ENCODE measurements around the gene C21orf91. TPM values are rescaled to one million over a fixed set of nuclear protein-coding genes. Genes with fewer than 3 reads are reported as not detected.

C21orf91 gene
- total and polyA plus RNA-seq, 9 of the 15 experiments (the other 6 are each of a cell fraction or from before 2014, with no cell fraction given), result 3.9 to 14.1 (median 12.1) TPM

- TF ChIP-seq, protein P1, sequence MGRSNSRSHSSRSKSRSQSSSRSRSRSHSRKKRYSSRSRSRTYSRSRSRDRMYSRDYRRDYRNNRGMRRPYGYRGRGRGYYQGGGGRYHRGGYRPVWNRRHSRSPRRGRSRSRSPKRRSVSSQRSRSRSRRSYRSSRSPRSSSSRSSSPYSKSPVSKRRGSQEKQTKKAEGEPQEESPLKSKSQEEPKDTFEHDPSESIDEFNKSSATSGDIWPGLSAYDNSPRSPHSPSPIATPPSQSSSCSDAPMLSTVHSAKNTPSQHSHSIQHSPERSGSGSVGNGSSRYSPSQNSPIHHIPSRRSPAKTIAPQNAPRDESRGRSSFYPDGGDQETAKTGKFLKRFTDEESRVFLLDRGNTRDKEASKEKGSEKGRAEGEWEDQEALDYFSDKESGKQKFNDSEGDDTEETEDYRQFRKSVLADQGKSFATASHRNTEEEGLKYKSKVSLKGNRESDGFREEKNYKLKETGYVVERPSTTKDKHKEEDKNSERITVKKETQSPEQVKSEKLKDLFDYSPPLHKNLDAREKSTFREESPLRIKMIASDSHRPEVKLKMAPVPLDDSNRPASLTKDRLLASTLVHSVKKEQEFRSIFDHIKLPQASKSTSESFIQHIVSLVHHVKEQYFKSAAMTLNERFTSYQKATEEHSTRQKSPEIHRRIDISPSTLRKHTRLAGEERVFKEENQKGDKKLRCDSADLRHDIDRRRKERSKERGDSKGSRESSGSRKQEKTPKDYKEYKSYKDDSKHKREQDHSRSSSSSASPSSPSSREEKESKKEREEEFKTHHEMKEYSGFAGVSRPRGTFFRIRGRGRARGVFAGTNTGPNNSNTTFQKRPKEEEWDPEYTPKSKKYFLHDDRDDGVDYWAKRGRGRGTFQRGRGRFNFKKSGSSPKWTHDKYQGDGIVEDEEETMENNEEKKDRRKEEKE (IDR thresholded peaks at IDR 0.05; ENCODE audit: borderline replicate concordance in 1 of 2, control insufficient read depth in 1 of 2, low read depth in 2 of 2, low read length in 1 of 2), result no peak
- no peak for TF ChIP-seq CREBBP (IDR thresholded peaks at IDR 0.05; ENCODE audit: low read depth, low read length)
Measured at GRCh38 chr21:17796037-17796403, 23.1 kb downstream of the C21orf91 start (continued).

DNA sequence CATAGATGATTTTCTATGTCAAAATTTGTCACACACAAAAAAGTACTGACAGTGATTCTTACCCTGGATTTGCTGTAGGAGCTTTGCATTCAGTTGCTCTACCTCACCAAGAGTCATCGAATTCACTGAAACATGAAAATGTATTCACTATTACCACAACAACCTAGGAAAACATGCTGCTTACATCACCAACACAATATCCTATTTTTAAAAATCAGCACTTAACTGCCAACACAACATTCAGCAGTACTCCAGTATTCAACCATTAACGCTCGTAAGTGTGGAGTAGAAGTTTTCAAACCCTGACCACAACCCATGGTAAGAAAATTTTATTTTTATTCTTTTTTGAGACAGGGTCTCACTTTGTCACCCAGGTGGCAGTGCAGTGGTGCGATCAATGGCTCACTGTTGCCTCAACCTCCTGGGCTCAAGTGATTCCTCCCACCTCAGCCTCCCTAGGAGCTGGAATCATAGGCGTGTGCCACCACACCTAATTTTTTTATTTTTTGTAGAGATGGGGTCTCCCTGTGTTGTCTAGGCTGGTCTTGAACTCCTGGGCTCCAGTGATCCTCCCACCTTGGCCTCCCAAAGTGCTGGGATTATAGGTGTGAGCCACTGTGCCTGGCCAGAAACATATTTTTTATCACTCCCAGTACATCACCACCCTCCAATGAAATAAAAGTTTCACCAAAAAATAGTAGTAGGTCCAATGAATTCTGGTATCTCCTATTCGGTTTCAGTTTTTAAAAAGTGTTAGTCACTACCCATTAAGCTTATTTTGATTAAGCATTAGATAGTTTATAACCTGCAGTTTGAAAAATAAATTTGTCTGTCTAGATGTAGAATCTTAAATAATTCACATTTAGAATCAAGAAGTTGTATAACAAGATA lies 23.8 kb downstream of the C21orf91 start:
- ChIA-PET POLR2A (no interaction called here), CTCF (ENCODE audit: low intra/inter-chr PET ratio) (no interaction called here)
- H3K27ac ChIP-seq (ENCODE audit: extremely low read depth, low read depth, low read length), result no peak overlapping the region
- no peak overlapping the region for H3K4me2 ChIP-seq (ENCODE audit: insufficient read depth, low read length)
- BruUV-seq (replicated peaks), result no TSS peak
- WGBS (ENCODE audit: insufficient coverage, low coverage, missing lambda C conversion rate), result 94% methylated on average over 6 of the region's 6 CpGs
- no peaks in the 10 kb centered on the region for H3K9me3 ChIP-seq (replicated peaks; ENCODE audit: control insufficient read depth, insufficient read depth, low read depth, low read length)
- no peaks in the 10 kb centered on the region for H3K27me3 ChIP-seq (ENCODE audit: control insufficient read depth in 2 of 2, insufficient read depth in 2 of 2, low read length in 2 of 2)
- H3K9ac ChIP-seq (ENCODE audit: insufficient read depth in 1 of 2, low read depth in 2 of 2, low read length in 2 of 2), result no peak overlapping the region
- ATAC-seq (no peak), FAIRE-seq (no peak), DNase-seq (ENCODE audit: extremely low read depth in 1 of 4, low spot score in 3 of 4) (no peak)
- H4K20me1 ChIP-seq (replicated peaks; ENCODE audit: control insufficient read depth, insufficient read depth, low read length), result no peaks in the 10 kb centered on the region
- H2AFZ ChIP-seq (ENCODE audit: low read depth, low read length), result no peak overlapping the region
- in situ Hi-C loops (cut with MboI) (no loop called here), intact Hi-C loops (cut with micrococcal nuclease) (no loop called here)
- H3K79me2 ChIP-seq (ENCODE audit: control insufficient read depth, insufficient read depth, low read length), result peaks cover 5% of the 10 kb centered on the region; the same call in 1 of the 3 replicates
- peaks cover 54% of the 10 kb centered on the region; the same call in 2 of the 3 replicates for H3K36me3 ChIP-seq (ENCODE audit: control insufficient read depth, insufficient read depth, low read length)
- H3K4me1 ChIP-seq (replicated peaks in 1 of 2; ENCODE audit: control insufficient read depth in 2 of 2, insufficient read depth in 2 of 2, low read length in 2 of 2), result no peaks in the 10 kb centered on the region
- no peak overlapping the region for H3K4me3 ChIP-seq
- no peaks in the 10 kb centered on the region for H3K9me1 ChIP-seq (ENCODE audit: control insufficient read depth, insufficient read depth, low read length)
- TF ChIP-seq PYGO2 (tag; IDR thresholded peaks at IDR 0.05) (no peak), KAT8 (IDR thresholded peaks at IDR 0.05; ENCODE audit: low read depth) (no peak), POLR2G (IDR thresholded peaks at IDR 0.05; ENCODE audit: low read depth, low read length) (no peak), DDX20 (tag; IDR thresholded peaks at IDR 0.05; ENCODE audit: low read depth) (no peak), TBP (optimal IDR thresholded peaks at IDR 0.05; ENCODE audit: low read depth, low read length) (no peak), ZNF445 (CRISPR knock-in tag; IDR thresholded peaks at IDR 0.05; ENCODE audit: low read depth) (no peak), ELK1 (CRISPR knock-in tag; IDR thresholded peaks at IDR 0.05) (no peak), RBM39 (optimal IDR thresholded peaks at IDR 0.05; ENCODE audit: low read depth, low read length) (no peak)
